AG04449 (cell line): ENCODE measurements around the gene TBX19.

Experiments
- CTCF ChIA-PET: fragments of 350-600 bp; formaldehyde crosslinking; extraction: SDS; loops from one replicate; lab custom pipeline; 2021; ENCODE audit warnings: antibody characterized with exemption; lab: Yijun Ruan, JAX
- POLR2A ChIA-PET: fragments of 400-600, 350-600 bp; formaldehyde crosslinking; extraction: SDS; loops from one replicate; lab custom pipeline; 2020; ENCODE audit warnings: antibody characterized with exemption, inconsistent platforms; lab: Yijun Ruan, JAX
- DNase-seq: peaks from one replicate; pipeline ENCODE4 v3.0.0-alpha.2; 2010; ENCODE audit warnings: low read depth, low spot score
- H3K4me3 ChIP-seq: 2 replicates; pipeline ENCODE4 v1.5.1; 2011; ENCODE audit warnings: low read depth, mild to moderate bottlenecking, control low read depth, low read length
- CTCF ChIP-seq: IDR thresholded peaks from one replicate; pipeline ENCODE4 v1.5.1; 2011; ENCODE audit warnings: mild to moderate bottlenecking, moderate library complexity, low read length, control low read depth, inconsistent platforms; ENCODE audit not compliant: insufficient read depth; ENCODE audit errors: missing control alignments

Gene TBX19

GRCh38 chr1:168330285-168330684 lies 49.6 kb downstream of the TBX19 start:
- ChIA-PET CTCF (interaction anchor here (1.6 to 7.6 kb wide), 2 partner anchors 13 to 185 kb away, joined by 3 to 105 read pairs; no protein-coding TSS in a partner anchor), POLR2A (no interaction called here)
- no peak for TF ChIP-seq CTCF

GRCh38 chr1:168331569-168331968 lies 50.9 kb downstream of the TBX19 start:
- ChIA-PET CTCF (interaction anchor here (0.8 to 7.6 kb wide), 3 partner anchors 8 to 12 kb away, joined by 3 to 105 read pairs (median 3); no protein-coding TSS in a partner anchor), POLR2A (no interaction called here)
- H3K4me3 ChIP-seq: no peak overlapping the region
- TF ChIP-seq CTCF: no peak
- DNase-seq: no peak

More at GRCh38 chr1:168330285-168330684, 49.6 kb downstream of the TBX19 start:
- DNase-seq: no peak
- H3K4me3 ChIP-seq: no peak overlapping the region

GRCh38 chr1:168333562-168334276 lies 53.0 kb downstream of the TBX19 start:
- ChIA-PET POLR2A (no interaction called here), CTCF (interaction anchor here (1.0 to 7.6 kb wide), 2 partner anchors 9 to 98 kb away, joined by 3 to 105 read pairs; no protein-coding TSS in a partner anchor)
- no peak overlapping the region for H3K4me3 ChIP-seq
- DNase-seq: no peak
- TF ChIP-seq CTCF: no peak

GRCh38 chr1:168335500-168335899 lies 54.8 kb downstream of the TBX19 start:
- DNase-seq: no peak
- ChIA-PET POLR2A (no interaction called here), CTCF (interaction anchor here (7.6 kb wide), 1 partner anchor 8 kb away, joined by 105 read pairs; no protein-coding TSS in a partner anchor)
- no peak for TF ChIP-seq CTCF
- H3K4me3 ChIP-seq: no peak overlapping the region

- H3K4me3 ChIP-seq: no peak overlapping the region
- POLR2A ChIA-PET: no interaction called here
- CTCF ChIA-PET: no interaction called here
- TF ChIP-seq CTCF: no peak
- DNase-seq: no peak
Measured at GRCh38 chr1:168338589-168339503, 58.2 kb downstream of the TBX19 start.
